Nephron (organoid): ENCODE measurements around the gene LTB4R.

Experiments used
- H3K27ac Mint-ChIP-seq, 3 experiments: 2 replicates each; pipeline ENCODE4 v1.8.0; 2020; ENCODE audit warnings: mixed read lengths in 3 of 3, mild to moderate bottlenecking in 2 of 3, moderate library complexity in 1 of 3
- H3K27me3 Mint-ChIP-seq: 2 replicates; pipeline ENCODE4 v1.8.0; 2021; ENCODE audit warnings: low read depth, mild to moderate bottlenecking, moderate library complexity, mixed read lengths
- H3K36me3 Mint-ChIP-seq: 2 replicates; pipeline ENCODE4 v1.8.0; 2020; ENCODE audit warnings: low read depth, mixed read lengths
- H3K4me1 Mint-ChIP-seq: 2 replicates; pipeline ENCODE4 v1.8.0; 2020; ENCODE audit warnings: mixed read lengths
- H3K4me3 Mint-ChIP-seq, 3 experiments: 2 replicates each; pipeline ENCODE4 v1.8.0; 2020; ENCODE audit warnings: mild to moderate bottlenecking in 3 of 3, mixed read lengths in 3 of 3, moderate library complexity in 2 of 3
- H3K9me3 Mint-ChIP-seq: 2 replicates; pipeline ENCODE4 v1.8.0; 2020; ENCODE audit warnings: mixed read lengths
- TF ChIP-seq, protein P1 (sequence below), 3 experiments: fragments of 200-600 bp; sonication (generic); IDR thresholded peaks; one replicate each; pipeline ENCODE4 v1.5.0; 2021; ENCODE audit warnings: antibody characterized with exemption in 3 of 3; ENCODE audit not compliant: unreplicated experiment in 3 of 3

Gene LTB4R

GRCh38 chr14:24266344-24267244, 44.7 kb upstream of the LTB4R start:
- Mint-ChIP-seq H3K27me3 (no peaks in the 10 kb centered on the region), H3K27ac (no peak overlapping the region), H3K36me3 (peaks cover 5% of the 10 kb centered on the region), H3K9me3 (no peaks in the 10 kb centered on the region), H3K4me1 (peaks cover 2% of the 10 kb centered on the region), H3K4me3 (peak overlapping the region in 1 of 3 experiments; percentile 35)
- TF ChIP-seq, protein P1, sequence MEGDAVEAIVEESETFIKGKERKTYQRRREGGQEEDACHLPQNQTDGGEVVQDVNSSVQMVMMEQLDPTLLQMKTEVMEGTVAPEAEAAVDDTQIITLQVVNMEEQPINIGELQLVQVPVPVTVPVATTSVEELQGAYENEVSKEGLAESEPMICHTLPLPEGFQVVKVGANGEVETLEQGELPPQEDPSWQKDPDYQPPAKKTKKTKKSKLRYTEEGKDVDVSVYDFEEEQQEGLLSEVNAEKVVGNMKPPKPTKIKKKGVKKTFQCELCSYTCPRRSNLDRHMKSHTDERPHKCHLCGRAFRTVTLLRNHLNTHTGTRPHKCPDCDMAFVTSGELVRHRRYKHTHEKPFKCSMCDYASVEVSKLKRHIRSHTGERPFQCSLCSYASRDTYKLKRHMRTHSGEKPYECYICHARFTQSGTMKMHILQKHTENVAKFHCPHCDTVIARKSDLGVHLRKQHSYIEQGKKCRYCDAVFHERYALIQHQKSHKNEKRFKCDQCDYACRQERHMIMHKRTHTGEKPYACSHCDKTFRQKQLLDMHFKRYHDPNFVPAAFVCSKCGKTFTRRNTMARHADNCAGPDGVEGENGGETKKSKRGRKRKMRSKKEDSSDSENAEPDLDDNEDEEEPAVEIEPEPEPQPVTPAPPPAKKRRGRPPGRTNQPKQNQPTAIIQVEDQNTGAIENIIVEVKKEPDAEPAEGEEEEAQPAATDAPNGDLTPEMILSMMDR (IDR thresholded peaks at IDR 0.05; ENCODE audit: unreplicated experiment in 3 of 3), result no peak

DNA sequence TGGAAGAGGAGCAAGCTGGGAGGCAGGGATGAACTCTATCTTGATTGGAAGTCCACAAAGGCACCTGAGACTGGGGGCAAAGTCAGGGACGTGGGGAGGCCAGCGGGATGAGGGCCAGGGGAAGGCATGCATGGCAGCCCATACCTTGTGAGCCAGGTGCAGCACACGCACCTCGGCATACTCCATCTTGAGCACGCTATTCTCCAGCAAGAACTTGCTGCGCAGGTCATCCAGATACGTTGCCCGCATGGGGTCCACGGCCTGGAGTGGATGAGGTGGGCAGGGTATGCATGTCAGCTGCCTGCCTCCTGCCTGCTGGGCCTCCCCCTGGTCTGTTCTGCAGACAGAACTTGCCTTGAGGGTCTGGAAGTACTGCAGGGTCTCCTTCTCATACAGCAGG, 43.8 kb upstream of the LTB4R start:
- Mint-ChIP-seq H3K36me3 (peaks cover 5% of the 10 kb centered on the region), H3K27me3 (no peaks in the 10 kb centered on the region), H3K4me3 (peak overlapping the region; percentile 5 to 35 (median 21)), H3K9me3 (no peaks in the 10 kb centered on the region), H3K4me1 (peaks cover 12% of the 10 kb centered on the region), H3K27ac (no peak overlapping the region)
- TF ChIP-seq, protein P1 (IDR thresholded peaks at IDR 0.05; ENCODE audit: unreplicated experiment in 3 of 3), result no peak

GRCh38 chr14:24268225-24268624, 43.1 kb upstream of the LTB4R start:
- Mint-ChIP-seq H3K36me3 (peaks cover 5% of the 10 kb centered on the region), H3K27me3 (no peaks in the 10 kb centered on the region), H3K27ac (no peak overlapping the region), H3K9me3 (no peaks in the 10 kb centered on the region), H3K4me3 (no peak overlapping the region), H3K4me1 (peaks cover 14% of the 10 kb centered on the region)
- TF ChIP-seq, protein P1 (IDR thresholded peaks at IDR 0.05; ENCODE audit: unreplicated experiment in 3 of 3), result no peak

GRCh38 chr14:24269368-24269767, 41.9 kb upstream of the LTB4R start:
- peak overlapping the region; percentile 57 to 74 (median 66) for H3K4me3 Mint-ChIP-seq
- no peak overlapping the region for H3K27ac Mint-ChIP-seq

GRCh38 chr14:24269910-24270536, 41.3 kb upstream of the LTB4R start:
- TF ChIP-seq, protein P1 (IDR thresholded peaks at IDR 0.05; ENCODE audit: unreplicated experiment in 3 of 3), result no peak
- Mint-ChIP-seq H3K27me3 (no peaks in the 10 kb centered on the region), H3K27ac (no peak overlapping the region), H3K36me3 (peaks cover 5% of the 10 kb centered on the region), H3K4me3 (peak overlapping the region; percentile 90 to 96 (median 95)), H3K9me3 (no peaks in the 10 kb centered on the region), H3K4me1 (peaks cover 14% of the 10 kb centered on the region)

More at GRCh38 chr14:24269368-24269767, 41.9 kb upstream of the LTB4R start:
- TF ChIP-seq, protein P1 (IDR thresholded peaks at IDR 0.05; ENCODE audit: unreplicated experiment in 3 of 3), result no peak
- peaks cover 14% of the 10 kb centered on the region for H3K4me1 Mint-ChIP-seq
- H3K36me3 Mint-ChIP-seq, result peaks cover 5% of the 10 kb centered on the region
- no peaks in the 10 kb centered on the region for H3K9me3 Mint-ChIP-seq
- H3K27me3 Mint-ChIP-seq, result no peaks in the 10 kb centered on the region
